Measurements from ENCODE around the gene DNM1L. TPM values are rescaled to one million over a fixed set of nuclear protein-coding genes. Genes with fewer than 3 reads are reported as not detected.
A peak's percentile ranks its signal among the peaks of the same experiment; 100 is the strongest.

Gene DNM1L
- total RNA-seq = 10 to 100 TPM; 59.8 to 66.8 TPM

- Mint-ChIP-seq H3K27me3 (no peaks in the 10 kb centered on the region), H3K4me3 (peak within 1 kb of the TSS; percentile 88), H3K9me3 (ENCODE audit: low read depth) (no peaks in the 10 kb centered on the region), H3K27ac (peak within 1 kb of the TSS; percentile 87), H3K4me1 (peaks cover 22% of the 10 kb centered on the region), H3K36me3 (peaks cover 5% of the 10 kb centered on the region)
- CTCF ChIA-PET = interaction anchor here (0.9 to 2.1 kb wide), 2 partner anchors 76 to 224 kb away, joined by 3 to 11 read pairs; partner anchors contain the start of gene YARS2
- peak; percentile 99 for ATAC-seq
- DNase-seq = peak; percentile 96
These were observed at the start of gene DNM1L for GRCh38 chr12:32679091-32679919. Gene DNM1L (plus strand): TSS chr12:32679301. CDS start chr12:32679364, 63 bp downstream.

- Mint-ChIP-seq H3K9me3 (ENCODE audit: low read depth) (peaks cover 2% of the 10 kb centered on the region), H3K27ac (no peak overlapping the region)
- CTCF ChIA-PET = no interaction called here
These were observed 37.7 kb upstream of the DNM1L start for GRCh38 chr12:32641287-32641901.

GRCh38 chr12:32644431-32644830 lies 34.7 kb upstream of the DNM1L start:
- H3K4me3 Mint-ChIP-seq = no peak overlapping the region
- no peak for ATAC-seq

More at GRCh38 chr12:32641287-32641901, 37.7 kb upstream of the DNM1L start:
- H3K36me3 Mint-ChIP-seq = no peaks in the 10 kb centered on the region
- no peak overlapping the region for H3K4me3 Mint-ChIP-seq
- no peak for ATAC-seq
- no peaks in the 10 kb centered on the region for H3K27me3 Mint-ChIP-seq
- no peak for DNase-seq
- H3K4me1 Mint-ChIP-seq = no peaks in the 10 kb centered on the region

GRCh38 chr12:32647275-32647674 lies 31.8 kb upstream of the DNM1L start:
- H3K4me1 Mint-ChIP-seq = no peaks in the 10 kb centered on the region
- ATAC-seq (no peak), DNase-seq (no peak)
- H3K27me3 Mint-ChIP-seq = no peaks in the 10 kb centered on the region
- no peaks in the 10 kb centered on the region for H3K36me3 Mint-ChIP-seq
- no peak overlapping the region for H3K27ac Mint-ChIP-seq
- H3K4me3 Mint-ChIP-seq = no peak overlapping the region
- CTCF ChIA-PET = no interaction called here
- H3K9me3 Mint-ChIP-seq (ENCODE audit: low read depth) = no peaks in the 10 kb centered on the region

More at GRCh38 chr12:32644431-32644830, 34.7 kb upstream of the DNM1L start:
- no peaks in the 10 kb centered on the region for H3K36me3 Mint-ChIP-seq
- no peaks in the 10 kb centered on the region for H3K4me1 Mint-ChIP-seq
- CTCF ChIA-PET = no interaction called here
- DNase-seq = no peak
- no peaks in the 10 kb centered on the region for H3K9me3 Mint-ChIP-seq (ENCODE audit: low read depth)
- H3K27ac Mint-ChIP-seq = no peak overlapping the region
- no peaks in the 10 kb centered on the region for H3K27me3 Mint-ChIP-seq

GRCh38 chr12:32650508-32650907 lies 28.6 kb upstream of the DNM1L start:
- Mint-ChIP-seq H3K27me3 (no peaks in the 10 kb centered on the region), H3K27ac (no peak overlapping the region), H3K4me1 (no peaks in the 10 kb centered on the region), H3K9me3 (ENCODE audit: low read depth) (no peaks in the 10 kb centered on the region), H3K4me3 (no peak overlapping the region), H3K36me3 (no peaks in the 10 kb centered on the region)
- CTCF ChIA-PET = no interaction called here
- ATAC-seq (no peak), DNase-seq (no peak)

GRCh38 chr12:32651151-32651955 lies 27.7 kb upstream of the DNM1L start:
- H3K9me3 Mint-ChIP-seq (ENCODE audit: low read depth) = no peaks in the 10 kb centered on the region
- ATAC-seq (no peak), DNase-seq (no peak)
- no peaks in the 10 kb centered on the region for H3K4me1 Mint-ChIP-seq
- H3K27me3 Mint-ChIP-seq = no peaks in the 10 kb centered on the region
- no peak overlapping the region for H3K27ac Mint-ChIP-seq
- H3K36me3 Mint-ChIP-seq = no peaks in the 10 kb centered on the region
- CTCF ChIA-PET = interaction anchor here (0.6 kb wide), 1 partner anchor 286 kb away, joined by 3 read pairs; no protein-coding TSS in a partner anchor
- no peak overlapping the region for H3K4me3 Mint-ChIP-seq

DNA sequence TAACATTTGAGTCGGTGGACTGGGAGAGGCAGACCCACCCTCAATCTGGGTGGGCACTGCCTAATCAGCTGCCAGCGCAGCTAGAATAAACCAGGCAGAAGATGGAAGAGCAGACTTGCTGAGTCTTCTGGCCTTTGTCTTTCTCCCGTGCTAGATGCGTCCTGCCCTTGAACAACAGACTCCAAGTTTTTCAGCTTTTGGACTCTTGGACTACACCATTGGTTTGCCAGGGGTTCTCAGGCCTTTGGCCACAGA lies 27.2 kb upstream of the DNM1L start:
- no peaks in the 10 kb centered on the region for H3K9me3 Mint-ChIP-seq (ENCODE audit: low read depth)
- CTCF ChIA-PET = no interaction called here
- no peaks in the 10 kb centered on the region for H3K27me3 Mint-ChIP-seq
- ATAC-seq = no peak
- no peak overlapping the region for H3K27ac Mint-ChIP-seq
- no peak overlapping the region for H3K4me3 Mint-ChIP-seq
- H3K36me3 Mint-ChIP-seq = no peaks in the 10 kb centered on the region
- H3K4me1 Mint-ChIP-seq = no peaks in the 10 kb centered on the region
- no peak for DNase-seq

- peaks cover 8% of the 10 kb centered on the region for H3K4me1 Mint-ChIP-seq
- no peak overlapping the region for H3K27ac Mint-ChIP-seq
- DNase-seq (no peak), ATAC-seq (no peak)
- peaks cover 2% of the 10 kb centered on the region for H3K27me3 Mint-ChIP-seq
- H3K4me3 Mint-ChIP-seq = no peak overlapping the region
- H3K9me3 Mint-ChIP-seq (ENCODE audit: low read depth) = no peaks in the 10 kb centered on the region
- CTCF ChIA-PET = interaction anchor here (1.3 kb wide), 1 partner anchor 96 kb away, joined by 4 read pairs; the partner anchor contains the start of gene YARS2
- no peaks in the 10 kb centered on the region for H3K36me3 Mint-ChIP-seq
These were observed 19.1 kb upstream of the DNM1L start for GRCh38 chr12:32659908-32660440.

DNA sequence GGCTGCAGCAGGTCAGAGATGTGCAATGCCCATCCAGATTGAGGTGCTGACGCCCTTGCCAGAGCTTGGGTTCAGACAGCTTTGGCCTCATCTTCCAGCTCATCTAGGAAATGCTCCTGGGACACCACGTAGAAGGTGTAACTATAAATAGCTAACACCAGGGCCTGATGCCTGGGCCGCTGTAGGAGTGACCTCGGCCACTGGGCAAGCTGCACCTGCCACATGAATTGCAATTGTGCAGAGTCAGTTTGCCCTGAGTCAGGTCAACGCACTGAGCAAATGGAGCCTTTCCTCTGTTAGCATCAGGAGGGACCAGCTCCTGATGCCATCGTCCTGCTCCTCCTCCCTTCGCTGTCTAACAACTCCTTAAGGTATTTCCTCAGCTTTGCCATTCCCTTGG lies 17.4 kb upstream of the DNM1L start:
- Mint-ChIP-seq H3K27ac (no peak overlapping the region), H3K4me1 (peaks cover 8% of the 10 kb centered on the region), H3K9me3 (ENCODE audit: low read depth) (no peaks in the 10 kb centered on the region), H3K36me3 (no peaks in the 10 kb centered on the region), H3K27me3 (peaks cover 2% of the 10 kb centered on the region), H3K4me3 (no peak overlapping the region)
- ATAC-seq (no peak), DNase-seq (no peak)
- CTCF ChIA-PET = no interaction called here

DNA sequence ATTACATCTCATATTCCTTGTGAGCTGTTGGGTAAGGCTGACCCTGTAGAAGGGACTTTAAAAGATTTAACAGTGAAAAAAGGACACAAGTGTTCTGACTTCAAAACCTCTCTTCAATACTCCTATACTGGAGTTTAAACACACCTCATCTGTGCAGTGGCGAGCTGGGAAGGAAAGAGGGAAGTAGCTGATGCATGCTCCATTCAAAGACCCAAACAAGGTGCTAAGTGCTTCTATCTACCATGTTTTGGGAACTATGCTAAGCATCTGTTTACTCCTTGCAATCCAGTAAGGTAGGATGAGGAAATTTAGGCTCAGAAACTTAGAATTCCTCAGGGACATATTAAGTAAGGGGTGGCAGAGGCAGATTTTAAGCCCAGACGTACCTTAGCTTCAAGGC lies 16.4 kb upstream of the DNM1L start:
- no peak overlapping the region for H3K27ac Mint-ChIP-seq
- H3K4me3 Mint-ChIP-seq = no peak overlapping the region
- ATAC-seq = no peak

GRCh38 chr12:32666018-32666417 lies 13.1 kb upstream of the DNM1L start:
- no peaks in the 10 kb centered on the region for H3K4me1 Mint-ChIP-seq
- H3K27ac Mint-ChIP-seq = no peak overlapping the region
- ATAC-seq (no peak), DNase-seq (no peak)
- peaks cover 10% of the 10 kb centered on the region for H3K27me3 Mint-ChIP-seq
- H3K36me3 Mint-ChIP-seq = no peaks in the 10 kb centered on the region
- H3K9me3 Mint-ChIP-seq (ENCODE audit: low read depth) = peaks cover 3% of the 10 kb centered on the region
- no peak overlapping the region for H3K4me3 Mint-ChIP-seq
- CTCF ChIA-PET = interaction anchor here (0.6 to 0.7 kb wide), 2 partner anchors 1037 to 1127 kb away, joined by 3 to 4 read pairs; no protein-coding TSS in a partner anchor

More for the DNA sequence above, 16.4 kb upstream of the DNM1L start:
- Mint-ChIP-seq H3K9me3 (ENCODE audit: low read depth) (no peaks in the 10 kb centered on the region), H3K27me3 (no peaks in the 10 kb centered on the region), H3K4me1 (peaks cover 5% of the 10 kb centered on the region), H3K36me3 (no peaks in the 10 kb centered on the region)
- CTCF ChIA-PET = no interaction called here
- DNase-seq = no peak

GRCh38 chr12:32669584-32669983 lies 9.5 kb upstream of the DNM1L start:
- Mint-ChIP-seq H3K27me3 (peaks cover 10% of the 10 kb centered on the region), H3K9me3 (ENCODE audit: low read depth) (peaks cover 3% of the 10 kb centered on the region), H3K4me1 (no peaks in the 10 kb centered on the region), H3K27ac (no peak overlapping the region), H3K4me3 (no peak overlapping the region), H3K36me3 (no peaks in the 10 kb centered on the region)
- CTCF ChIA-PET = interaction anchor here (3.9 kb wide), 1 partner anchor 213 kb away, joined by 22 read pairs; no protein-coding TSS in a partner anchor
- DNase-seq (no peak), ATAC-seq (no peak)

Data from activated CD8-positive, alpha-beta memory T cell treated with anti-CD3 and anti-CD28 coated beads, Interleukin-2, amount 10 ng/mL, durations not matched to agents 7 days and 5 days (primary cell).